Testis (tissue), 2 donors: ENCODE measurements around the gene GPR183.

Experiments
- CTCF ChIP-seq, 3 experiments: fragments of 450-650 bp in 2 of 3; fragments of 200-600 bp in 1 of 3; sonication (generic) in 1 of 3; IDR thresholded peaks; one replicate each; pipeline ENCODE4 v1.5.1; 2016 to 2019; ENCODE audit warnings: antibody characterized with exemption in 3 of 3, mild to moderate bottlenecking in 2 of 3, moderate library complexity in 1 of 3
- POLR2A ChIP-seq: fragments of 450-650 bp; IDR thresholded peaks from one replicate; pipeline ENCODE4 v1.6.1; 2017; ENCODE audit warnings: antibody characterized with exemption, mild to moderate bottlenecking, moderate library complexity

- no peak for TF ChIP-seq CTCF (IDR thresholded peaks at IDR 0.05)
- TF ChIP-seq POLR2A: no peak
Measured at GRCh38 chr13:99339230-99339721, 32.1 kb upstream of the GPR183 start.
